Trophoblast cell (in vitro differentiated cells and primary cell): ENCODE measurements around the gene LILRA2.

ENCODE experiments used
- DNase-seq, 2 donors: peaks; one replicate each; pipeline ENCODE4 v3.0.0-alpha.2; 2016
- H2AFZ ChIP-seq: 2 replicates; pipeline ENCODE4 v1.6.1; 2013; ENCODE audit warnings: low read length, moderate library complexity, mild to moderate bottlenecking; ENCODE audit not compliant: insufficient read depth, poor library complexity
- H2AK5ac ChIP-seq: 2 replicates; pipeline ENCODE4 v1.6.1; 2013; ENCODE audit warnings: mild to moderate bottlenecking, low read length
- H2BK120ac ChIP-seq: 2 replicates; pipeline ENCODE4 v1.6.1; 2013; ENCODE audit warnings: low read length, mild to moderate bottlenecking, moderate library complexity; ENCODE audit not compliant: insufficient read depth, poor library complexity
- H2BK12ac ChIP-seq: 2 replicates; pipeline ENCODE4 v1.6.1; 2013; ENCODE audit warnings: mild to moderate bottlenecking, low read length, moderate library complexity
- H2BK5ac ChIP-seq: 2 replicates; pipeline ENCODE4 v1.6.1; 2013; ENCODE audit warnings: low read length, low read depth, moderate library complexity, mild to moderate bottlenecking; ENCODE audit not compliant: poor library complexity
- H3K14ac ChIP-seq: 2 replicates; pipeline ENCODE4 v1.6.1; 2013; ENCODE audit warnings: mild to moderate bottlenecking, low read length
- H3K18ac ChIP-seq: 2 replicates; pipeline ENCODE4 v1.6.1; 2013; ENCODE audit warnings: mild to moderate bottlenecking, low read length
- H3K23ac ChIP-seq: 2 replicates; pipeline ENCODE4 v1.6.1; 2013; ENCODE audit warnings: low read length
- H3K27ac ChIP-seq: 2 replicates; pipeline ENCODE4 v1.5.1; 2013; ENCODE audit warnings: low read depth, mild to moderate bottlenecking, inconsistent platforms, low read length, moderate library complexity
- H3K27me3 ChIP-seq: 2 replicates; pipeline ENCODE4 v1.6.1; 2013; ENCODE audit warnings: inconsistent platforms, mild to moderate bottlenecking, low read length, moderate library complexity; ENCODE audit not compliant: insufficient read depth
- H3K36me3 ChIP-seq, 2 experiments: 1 replicate in 1 of 2; 2 replicates in 1 of 2; pipeline ENCODE4 v1.6.1; 2013; ENCODE audit warnings: low read length in 2 of 2, mild to moderate bottlenecking in 2 of 2, moderate library complexity in 1 of 2; ENCODE audit not compliant: insufficient read depth in 2 of 2, control insufficient read depth in 1 of 2
- H3K4ac ChIP-seq: 2 replicates; pipeline ENCODE4 v1.6.1; 2013; ENCODE audit warnings: low read depth, mild to moderate bottlenecking, low read length, moderate library complexity
- H3K4me1 ChIP-seq, 2 experiments: 1 replicate in 1 of 2; 2 replicates in 1 of 2; pipeline ENCODE4 v1.6.1; 2013; ENCODE audit warnings: low read length in 2 of 2, mild to moderate bottlenecking in 2 of 2, moderate library complexity in 1 of 2; ENCODE audit not compliant: insufficient read depth in 2 of 2, control insufficient read depth in 1 of 2
- H3K4me2 ChIP-seq: 2 replicates; pipeline ENCODE4 v1.6.1; 2013; ENCODE audit warnings: inconsistent platforms, mild to moderate bottlenecking, low read length, moderate library complexity
- H3K4me3 ChIP-seq: 2 replicates; pipeline ENCODE4 v1.5.1; 2013; ENCODE audit warnings: mild to moderate bottlenecking, low read depth, low read length, inconsistent platforms
- H3K79me1 ChIP-seq: one replicate; pipeline ENCODE4 v1.6.1; 2013; ENCODE audit warnings: low read length
- H3K79me2 ChIP-seq: 2 replicates; pipeline ENCODE4 v1.6.1; 2013; ENCODE audit warnings: low read length, mild to moderate bottlenecking; ENCODE audit not compliant: control insufficient read depth, insufficient read depth, poor library complexity
- H3K9ac ChIP-seq: 2 replicates; pipeline ENCODE4 v1.6.1; 2013; ENCODE audit warnings: mild to moderate bottlenecking, low read length
- H3K9me3 ChIP-seq: 2 replicates; pipeline ENCODE4 v1.6.1; 2013; ENCODE audit warnings: low read depth, mild to moderate bottlenecking, control low read depth, inconsistent platforms, low read length; ENCODE audit not compliant: insufficient read depth
- H4K12ac ChIP-seq: 2 replicates; pipeline ENCODE4 v1.6.1; 2013; ENCODE audit warnings: low read depth, mild to moderate bottlenecking, low read length, moderate library complexity
- H4K8ac ChIP-seq: 2 replicates; pipeline ENCODE4 v1.6.1; 2013; ENCODE audit warnings: low read depth, mild to moderate bottlenecking, low read length, moderate library complexity
- H4K91ac ChIP-seq: one replicate; pipeline ENCODE4 v1.6.1; 2013; ENCODE audit warnings: low read depth, mild to moderate bottlenecking, low read length, moderate library complexity
- WGBS: extraction: QIAGEN DNeasy Blood & Tissue Kit; methylation state at CpG from one replicate; pipeline ENCODE4 v1.1.7; 2013; ENCODE audit warnings: missing lambda C conversion rate; ENCODE audit not compliant: insufficient read length, insufficient coverage; ENCODE audit errors: extremely low coverage; 5-methylcytosine and 5-hydroxymethylcytosine counted together

Gene LILRA2

DNA sequence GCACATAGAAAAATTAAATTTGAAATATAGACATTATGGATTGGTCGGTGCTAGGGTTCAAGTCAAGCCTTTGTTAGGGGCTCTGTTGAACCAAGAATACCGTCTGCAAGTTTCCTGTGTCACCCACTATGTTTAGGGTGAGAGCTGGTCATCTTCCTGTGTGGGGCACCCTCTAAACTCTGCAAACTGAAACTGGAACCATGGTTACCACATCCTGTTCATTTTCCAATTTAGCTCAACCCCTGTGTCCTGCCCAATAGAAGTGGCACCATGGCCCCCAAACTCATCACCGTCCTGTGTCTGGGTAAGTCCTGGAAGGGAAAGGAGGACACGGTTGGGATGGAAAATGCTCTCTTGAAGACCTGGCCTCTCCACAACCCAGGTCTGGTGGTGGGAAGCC is 41.1 kb upstream of the LILRA2 start:
- H3K4me2 ChIP-seq, result no peak overlapping the region
- no peak overlapping the region for H2BK12ac ChIP-seq
- no peak overlapping the region for H3K27ac ChIP-seq
- H3K4me3 ChIP-seq, result no peak overlapping the region
- no peak overlapping the region for H2BK5ac ChIP-seq
- no peak overlapping the region for H2AK5ac ChIP-seq
- H4K8ac ChIP-seq, result no peak overlapping the region
- H4K12ac ChIP-seq, result no peak overlapping the region
- H2AFZ ChIP-seq, result no peak overlapping the region
- H3K79me2 ChIP-seq, result no peaks in the 10 kb centered on the region
- H3K79me1 ChIP-seq, result no peaks in the 10 kb centered on the region
- H3K9me3 ChIP-seq, result peaks cover 35% of the 10 kb centered on the region
- H3K4me1 ChIP-seq, result no peaks in the 10 kb centered on the region
- no peak overlapping the region for H3K23ac ChIP-seq
- no peaks in the 10 kb centered on the region for H3K27me3 ChIP-seq
- no peak overlapping the region for H3K18ac ChIP-seq
- H3K14ac ChIP-seq, result no peak overlapping the region
- no peak overlapping the region for H3K4ac ChIP-seq
- H4K91ac ChIP-seq, result no peak overlapping the region
- no peak for DNase-seq
- H2BK120ac ChIP-seq, result no peak overlapping the region
- H3K9ac ChIP-seq, result no peak overlapping the region
- WGBS, result no CpG with 5 or more reads among the region's 4 CpGs
- no peaks in the 10 kb centered on the region for H3K36me3 ChIP-seq

DNA sequence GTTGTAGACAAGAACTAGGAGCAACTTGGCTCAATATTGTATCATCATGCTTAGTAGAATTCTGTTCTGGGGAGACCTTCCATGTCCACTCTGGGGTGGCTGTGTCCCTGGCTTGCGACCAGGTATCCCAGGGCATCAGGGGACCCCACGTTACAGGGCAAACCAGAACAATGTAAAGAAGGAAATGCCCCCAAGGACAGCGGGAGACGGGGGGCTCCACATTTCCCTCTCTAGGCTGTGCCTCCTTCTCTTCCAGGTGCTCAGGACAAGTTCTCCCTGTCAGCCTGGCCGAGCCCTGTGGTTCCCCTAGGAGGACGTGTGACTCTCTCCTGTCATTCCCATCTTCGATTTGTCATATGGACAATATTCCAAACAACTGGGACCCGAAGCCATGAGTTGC is 40.1 kb upstream of the LILRA2 start:
- H3K79me1 ChIP-seq, result no peaks in the 10 kb centered on the region
- H3K14ac ChIP-seq, result no peak overlapping the region
- H4K12ac ChIP-seq, result no peak overlapping the region
- H3K27ac ChIP-seq, result no peak overlapping the region
- no peak overlapping the region for H3K18ac ChIP-seq
- H2BK12ac ChIP-seq, result no peak overlapping the region
- H3K9ac ChIP-seq, result no peak overlapping the region
- no peaks in the 10 kb centered on the region for H3K36me3 ChIP-seq
- no peak overlapping the region for H2BK5ac ChIP-seq
- no peaks in the 10 kb centered on the region for H3K79me2 ChIP-seq
- peaks cover 38% of the 10 kb centered on the region for H3K9me3 ChIP-seq
- no peak overlapping the region for H3K4me3 ChIP-seq
- H3K4me1 ChIP-seq, result no peaks in the 10 kb centered on the region
- no peak overlapping the region for H3K4me2 ChIP-seq
- no peak overlapping the region for H3K23ac ChIP-seq
- no peak overlapping the region for H4K91ac ChIP-seq
- H2BK120ac ChIP-seq, result no peak overlapping the region
- no peak overlapping the region for H2AK5ac ChIP-seq
- no peak overlapping the region for H3K4ac ChIP-seq
- no peak overlapping the region for H4K8ac ChIP-seq
- WGBS, result no CpG with 5 or more reads among the region's 8 CpGs
- H2AFZ ChIP-seq, result no peak overlapping the region
- no peaks in the 10 kb centered on the region for H3K27me3 ChIP-seq
- no peak for DNase-seq

- Histone ChIP-seq H3K4ac (no peak overlapping the region), H4K8ac (no peak overlapping the region), H4K12ac (no peak overlapping the region), H3K4me2 (no peak overlapping the region), H3K4me1 (no peaks in the 10 kb centered on the region), H3K79me1 (no peaks in the 10 kb centered on the region), H3K27me3 (no peaks in the 10 kb centered on the region), H2AK5ac (no peak overlapping the region), H2BK5ac (no peak overlapping the region), H3K27ac (no peak overlapping the region), H2AFZ (no peak overlapping the region), H3K36me3 (no peaks in the 10 kb centered on the region), H3K4me3 (no peak overlapping the region), H3K9me3 (peaks cover 41% of the 10 kb centered on the region), H3K18ac (no peak overlapping the region), H3K14ac (no peak overlapping the region), H4K91ac (no peak overlapping the region), H3K23ac (no peak overlapping the region), H2BK12ac (no peak overlapping the region), H3K9ac (no peak overlapping the region), H3K79me2 (no peaks in the 10 kb centered on the region), H2BK120ac (no peak overlapping the region)
- WGBS, result no CpG with 5 or more reads among the region's 8 CpGs
- DNase-seq, result no peak
These were observed 39.4 kb upstream of the LILRA2 start for GRCh38 chr19:54534156-54534555.

- H2BK120ac ChIP-seq, result no peak overlapping the region
- no peak overlapping the region for H3K9ac ChIP-seq
- peaks cover 43% of the 10 kb centered on the region for H3K9me3 ChIP-seq
- H4K8ac ChIP-seq, result no peak overlapping the region
- no peak overlapping the region for H3K14ac ChIP-seq
- H3K4ac ChIP-seq, result no peak overlapping the region
- H2AK5ac ChIP-seq, result no peak overlapping the region
- H3K23ac ChIP-seq, result no peak overlapping the region
- no peak overlapping the region for H2AFZ ChIP-seq
- no peak overlapping the region for H4K91ac ChIP-seq
- no CpG with 5 or more reads among the region's 9 CpGs for WGBS
- no peak overlapping the region for H4K12ac ChIP-seq
- H3K79me1 ChIP-seq, result no peaks in the 10 kb centered on the region
- no peaks in the 10 kb centered on the region for H3K36me3 ChIP-seq
- H3K27ac ChIP-seq, result no peak overlapping the region
- H3K27me3 ChIP-seq, result no peaks in the 10 kb centered on the region
- no peak overlapping the region for H3K4me2 ChIP-seq
- no peaks in the 10 kb centered on the region for H3K4me1 ChIP-seq
- no peak overlapping the region for H3K18ac ChIP-seq
- H2BK12ac ChIP-seq, result no peak overlapping the region
- H2BK5ac ChIP-seq, result no peak overlapping the region
- no peaks in the 10 kb centered on the region for H3K79me2 ChIP-seq
- DNase-seq, result no peak
- H3K4me3 ChIP-seq, result no peak overlapping the region
These were observed 38.0 kb upstream of the LILRA2 start for GRCh38 chr19:54535601-54536000.
